Activated CD4-positive, CD25-positive, alpha-beta regulatory T cell treated with anti-CD3 and anti-CD28 coated beads, Interleukin-2, amount 50 U/mL, for 24 hours (primary cell): Measurements from ENCODE around the gene TOMT.
A peak's percentile ranks its signal among the peaks of the same experiment; 100 is the strongest.
"Not testable (repeated sequence)": the region's sequence is repeated elsewhere in the genome, so short reads cannot be mapped to it uniquely, and the experiment has no call there.

ENCODE experiments used
- ATAC-seq, 2 donors: fragments of 150-1000 bp; cut with Tn5 transposase; one replicate each; pipeline ENCODE4 v1.10.0; 2021; ENCODE audit warnings: mild to moderate bottlenecking in 1 of 2, moderate library complexity in 1 of 2

TOMT gene

GRCh38 chr11:72127923-72128322 lies 22.2 kb downstream of the TOMT start:
- no peak for ATAC-seq

- ATAC-seq: no peak
Measured at GRCh38 chr11:72129381-72129780, 23.7 kb downstream of the TOMT start.

DNA sequence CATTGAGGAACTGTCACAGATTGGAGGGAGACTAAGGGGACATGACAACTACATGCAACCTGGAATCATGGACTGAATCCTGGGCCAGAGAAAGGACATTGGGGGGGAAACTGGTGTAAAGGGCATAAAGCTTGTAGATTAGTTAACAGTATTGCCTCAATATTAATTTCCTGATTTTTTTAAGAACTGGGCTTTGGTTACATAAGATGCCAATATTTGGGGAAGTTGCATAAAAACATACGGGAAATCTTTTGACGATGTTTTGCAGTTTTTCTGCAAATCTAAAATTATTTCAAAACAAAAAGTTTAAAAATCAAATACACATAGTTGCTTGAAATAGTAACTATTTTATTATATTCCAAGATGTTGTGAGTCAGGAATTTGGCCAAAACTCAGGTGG lies 26.9 kb downstream of the TOMT start:
- ATAC-seq: no peak

DNA sequence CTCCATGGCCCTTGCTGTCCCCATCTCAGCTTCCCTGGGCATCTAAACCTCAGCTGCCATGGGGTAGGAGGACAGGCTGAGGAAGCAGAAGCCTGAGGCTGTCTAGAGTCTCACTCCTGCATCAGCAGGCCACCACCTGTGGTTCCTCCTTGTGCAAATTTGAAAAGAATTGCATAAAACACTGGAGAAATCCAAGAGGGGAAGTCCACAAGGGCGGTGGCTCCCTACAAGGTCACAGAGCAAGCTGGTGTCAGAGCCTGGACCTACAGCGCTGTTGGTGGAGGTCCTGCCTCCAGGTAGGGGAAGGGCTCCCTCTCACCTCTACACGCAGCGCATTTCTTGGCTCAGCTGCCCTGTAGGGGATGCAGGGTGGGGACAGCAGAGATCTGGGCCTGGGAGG lies 29.7 kb downstream of the TOMT start, which contains the start of gene FOLR3:
Gene FOLR3, plus strand, starts transcription at position 253 of the 400 bp plus-strand sequence. CDS start 228 bp downstream, outside the sequence.
- not testable (repeated sequence) for ATAC-seq

DNA sequence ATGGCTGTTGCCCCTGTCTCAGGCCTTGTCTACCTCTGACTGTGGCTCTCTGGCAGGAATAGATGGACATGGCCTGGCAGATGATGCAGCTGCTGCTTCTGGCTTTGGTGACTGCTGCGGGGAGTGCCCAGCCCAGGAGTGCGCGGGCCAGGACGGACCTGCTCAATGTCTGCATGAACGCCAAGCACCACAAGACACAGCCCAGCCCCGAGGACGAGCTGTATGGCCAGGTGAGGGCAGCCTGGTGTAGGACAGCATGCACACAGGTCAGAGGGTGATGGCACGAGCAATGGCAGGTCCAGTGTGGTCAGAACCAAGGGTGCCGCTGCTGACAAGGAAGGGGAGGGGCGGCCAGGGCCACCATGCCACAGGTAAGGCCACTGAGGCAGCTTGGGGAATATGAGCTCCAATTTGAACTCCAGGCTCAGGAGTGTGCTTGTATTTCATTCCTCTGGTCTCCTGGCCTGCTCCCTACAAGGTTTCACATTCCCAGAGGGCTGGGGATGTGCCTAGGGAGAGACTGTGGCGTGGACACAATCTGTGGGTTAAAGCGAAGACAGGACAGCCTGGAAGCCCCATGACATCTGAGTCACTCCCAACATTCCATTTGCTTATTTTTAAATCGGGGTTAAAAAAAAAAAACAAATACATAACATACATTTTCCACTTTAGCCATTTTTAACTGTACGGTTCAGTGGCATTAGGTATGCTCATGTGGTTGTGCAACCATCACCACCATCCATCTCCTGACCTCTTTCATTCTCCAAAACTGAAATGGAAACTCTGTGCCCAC lies 30.4 kb downstream of the TOMT start:
- no peak for ATAC-seq

DNA sequence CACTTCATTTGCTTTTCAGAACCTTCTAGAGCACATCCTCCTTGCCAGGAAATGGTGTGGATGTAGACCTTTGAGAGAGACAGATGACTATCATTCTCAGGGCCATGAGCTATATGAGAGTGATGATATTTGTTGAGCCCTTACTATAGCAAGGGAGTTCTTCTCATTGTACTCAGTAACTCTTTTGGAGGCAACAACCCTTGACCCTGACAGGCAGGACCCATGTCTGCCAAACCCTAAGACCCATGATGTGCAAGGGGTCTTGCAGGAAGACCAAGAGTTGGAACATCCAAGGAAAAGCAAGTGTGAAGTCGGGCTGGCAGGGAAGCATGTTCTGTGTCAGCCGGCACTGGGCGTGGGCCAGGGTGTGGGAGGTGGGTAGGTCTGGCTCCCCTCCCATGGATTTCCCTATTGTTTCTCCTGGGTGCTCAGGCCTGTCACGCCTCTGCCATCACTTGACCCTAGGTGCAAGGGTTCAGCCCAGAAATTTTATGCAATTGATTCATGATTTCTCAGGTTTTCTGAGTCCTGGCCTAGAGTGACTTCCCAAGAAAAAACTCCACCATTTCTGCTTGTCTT lies 31.0 kb downstream of the TOMT start:
- ATAC-seq: no peak

DNA sequence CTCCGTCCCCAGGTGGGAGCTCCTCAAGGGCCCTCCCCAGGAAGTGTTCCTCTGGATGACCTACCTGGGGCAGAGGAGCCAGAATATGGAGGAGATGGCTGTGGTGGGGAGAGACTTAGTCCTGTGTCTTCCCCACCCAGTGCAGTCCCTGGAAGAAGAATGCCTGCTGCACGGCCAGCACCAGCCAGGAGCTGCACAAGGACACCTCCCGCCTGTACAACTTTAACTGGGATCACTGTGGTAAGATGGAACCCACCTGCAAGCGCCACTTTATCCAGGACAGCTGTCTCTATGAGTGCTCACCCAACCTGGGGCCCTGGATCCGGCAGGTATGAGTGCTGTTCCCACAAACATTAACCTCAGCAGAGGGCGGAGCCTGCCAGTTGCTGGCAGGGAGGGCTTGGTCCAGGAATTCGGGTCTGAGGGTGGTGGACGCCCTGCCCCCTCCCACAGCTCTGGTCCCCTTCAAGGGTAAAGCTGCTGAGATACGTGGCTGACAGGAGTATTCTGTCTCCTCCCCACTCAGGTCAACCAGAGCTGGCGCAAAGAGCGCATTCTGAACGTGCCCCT lies 33.2 kb downstream of the TOMT start:
- ATAC-seq: no peak

DNA sequence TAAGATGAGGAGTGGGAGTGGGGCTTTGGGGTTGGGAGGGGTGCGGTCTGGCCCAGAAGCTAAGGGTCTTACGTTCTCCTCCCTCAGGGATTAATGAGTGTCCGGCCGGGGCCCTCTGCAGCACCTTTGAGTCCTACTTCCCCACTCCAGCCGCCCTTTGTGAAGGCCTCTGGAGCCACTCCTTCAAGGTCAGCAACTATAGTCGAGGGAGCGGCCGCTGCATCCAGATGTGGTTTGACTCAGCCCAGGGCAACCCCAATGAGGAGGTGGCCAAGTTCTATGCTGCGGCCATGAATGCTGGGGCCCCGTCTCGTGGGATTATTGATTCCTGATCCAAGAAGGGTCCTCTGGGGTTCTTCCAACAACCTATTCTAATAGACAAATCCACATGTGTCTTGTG lies 33.8 kb downstream of the TOMT start:
- no peak for ATAC-seq

GRCh38 chr11:72140661-72141060 lies 34.9 kb downstream of the TOMT start:
- no peak for ATAC-seq

- ATAC-seq: peak in 1 of 2 donors; percentile 50
Measured at GRCh38 chr11:72141066-72141465, 35.3 kb downstream of the TOMT start.

DNA sequence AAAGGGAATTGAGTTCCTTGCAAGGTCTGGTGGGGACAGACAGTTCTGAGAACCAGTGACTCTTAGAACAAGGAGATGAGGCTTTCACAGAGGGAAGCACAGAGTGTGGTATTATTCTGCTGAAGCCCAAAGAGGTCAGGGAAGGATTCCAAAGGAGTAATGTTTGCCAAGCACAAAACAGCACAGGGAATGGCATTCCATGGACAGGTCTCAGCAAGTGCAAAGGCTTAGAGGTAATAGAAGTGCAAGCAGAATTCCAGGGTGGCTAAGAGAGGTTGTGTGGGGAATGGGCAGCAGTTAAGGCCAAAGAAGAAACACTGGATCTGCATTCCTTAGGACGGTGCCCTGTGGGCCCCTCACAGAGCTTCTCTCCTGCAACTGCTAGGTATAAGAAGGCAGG lies 36.4 kb downstream of the TOMT start:
- ATAC-seq: not testable (repeated sequence)

DNA sequence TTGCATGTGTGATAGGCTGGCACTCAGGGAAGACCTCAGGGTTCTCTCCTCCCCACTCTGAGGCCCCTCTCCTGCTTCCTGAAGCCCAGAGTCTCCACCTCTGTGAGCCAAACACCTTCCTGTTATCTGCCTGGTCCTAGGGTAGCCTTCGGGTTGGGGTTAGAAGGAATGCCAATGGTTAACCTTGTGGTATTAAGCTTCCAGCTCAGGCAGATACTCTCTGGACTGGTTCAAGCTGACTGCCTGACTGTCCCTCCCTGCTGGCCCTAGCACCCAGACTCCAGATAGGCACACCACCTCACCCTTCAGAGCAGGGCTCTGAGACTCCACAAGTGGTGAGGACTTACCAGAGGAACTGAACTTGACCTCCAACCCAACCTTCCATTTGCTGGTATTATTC lies 36.8 kb downstream of the TOMT start:
- not testable (repeated sequence) for ATAC-seq

DNA sequence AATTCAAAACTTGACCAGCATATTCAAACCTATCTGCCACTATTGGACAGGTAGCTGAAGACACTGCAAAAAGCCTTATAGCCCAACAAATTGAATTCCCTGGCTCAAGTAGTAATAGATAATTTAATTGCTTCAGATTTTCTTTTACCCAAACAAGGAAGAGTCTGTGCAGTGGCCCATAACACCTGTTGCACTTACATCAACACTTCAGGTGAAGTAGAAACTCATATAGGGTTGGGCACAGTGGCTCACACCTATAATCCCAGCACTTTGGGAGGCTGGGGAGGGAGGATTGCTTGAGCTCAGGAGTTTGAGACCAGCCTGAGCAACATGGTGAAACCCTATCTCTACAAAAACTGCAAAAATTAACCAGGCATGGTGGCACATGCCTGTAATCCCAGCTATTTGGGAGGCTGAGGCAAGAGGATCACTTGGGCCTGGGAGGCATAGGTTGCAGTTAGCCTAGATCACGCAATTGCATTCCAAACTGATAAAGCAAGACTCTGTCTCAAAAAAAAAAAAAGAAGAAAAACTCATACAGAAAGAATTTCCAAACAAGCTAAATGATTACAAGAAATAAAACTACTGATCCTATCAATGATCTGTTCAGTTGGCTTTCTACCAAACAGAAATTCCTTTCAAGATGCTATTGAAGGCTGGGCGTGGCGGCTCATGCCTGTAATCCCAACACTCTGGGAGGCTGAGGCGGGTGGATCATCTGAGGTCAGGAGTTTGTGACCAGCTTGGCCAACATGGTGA lies 39.3 kb downstream of the TOMT start:
- no peak for ATAC-seq

DNA sequence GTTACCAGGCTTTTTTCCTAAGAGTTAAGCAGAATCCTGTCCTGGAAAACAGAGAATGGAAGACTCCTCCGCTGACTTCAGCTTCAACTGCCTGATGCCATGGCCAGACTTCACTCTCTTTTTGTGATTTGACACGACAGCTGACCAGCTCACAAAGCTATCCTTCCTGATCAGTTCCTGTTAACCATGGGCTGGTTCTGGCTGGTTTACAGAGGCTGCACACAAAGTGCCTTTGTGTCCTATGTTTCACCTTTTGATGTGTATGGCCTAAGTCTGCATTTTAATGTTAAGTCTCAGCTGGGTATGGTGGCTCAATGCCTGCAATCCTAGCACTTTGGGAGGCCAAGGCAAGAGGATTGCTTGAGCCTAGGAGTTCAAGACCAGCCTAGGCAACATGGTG lies 40.9 kb downstream of the TOMT start:
- ATAC-seq: no peak

DNA sequence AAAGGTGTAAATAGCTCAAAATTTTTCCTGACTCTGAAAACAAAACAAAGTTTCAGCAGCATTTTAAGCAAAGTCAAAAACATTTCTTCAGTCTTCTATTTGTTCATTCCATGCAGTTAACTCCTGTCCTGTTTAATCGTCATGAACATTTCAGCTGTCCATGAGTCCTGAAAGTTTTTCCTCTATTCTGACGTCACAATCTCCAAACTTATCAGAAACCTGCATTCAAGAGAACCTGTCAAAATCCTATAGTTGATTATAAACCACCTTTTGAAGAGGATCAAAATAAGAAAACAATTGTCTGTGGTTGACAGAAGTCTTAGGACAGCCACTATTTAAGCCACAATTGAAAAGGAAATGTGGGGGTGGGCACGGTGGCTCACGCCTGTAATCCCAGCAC lies 45.2 kb downstream of the TOMT start:
- ATAC-seq: no peak

GRCh38 chr11:72153874-72154273 lies 48.1 kb downstream of the TOMT start:
- not testable (repeated sequence) for ATAC-seq

DNA sequence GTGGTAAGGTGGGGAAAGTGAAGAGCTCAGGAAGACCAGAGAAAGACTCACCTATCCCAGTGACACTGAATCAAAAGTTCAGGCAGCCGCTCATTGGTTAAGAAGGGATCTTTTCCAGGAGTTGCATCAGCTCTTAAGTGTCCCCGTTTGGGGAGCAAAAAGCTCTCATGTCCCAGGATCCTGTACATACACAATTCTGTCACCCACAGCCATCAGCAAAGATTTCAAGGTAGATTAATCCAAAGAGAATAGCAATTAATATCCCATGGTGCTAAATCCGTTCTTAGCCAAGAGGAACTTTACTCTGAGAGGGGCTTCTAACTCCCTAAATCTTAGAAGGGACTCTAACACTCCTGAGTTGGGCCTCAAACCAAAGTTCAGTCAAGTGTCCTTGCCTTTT lies 49.1 kb downstream of the TOMT start:
- no peak for ATAC-seq

DNA sequence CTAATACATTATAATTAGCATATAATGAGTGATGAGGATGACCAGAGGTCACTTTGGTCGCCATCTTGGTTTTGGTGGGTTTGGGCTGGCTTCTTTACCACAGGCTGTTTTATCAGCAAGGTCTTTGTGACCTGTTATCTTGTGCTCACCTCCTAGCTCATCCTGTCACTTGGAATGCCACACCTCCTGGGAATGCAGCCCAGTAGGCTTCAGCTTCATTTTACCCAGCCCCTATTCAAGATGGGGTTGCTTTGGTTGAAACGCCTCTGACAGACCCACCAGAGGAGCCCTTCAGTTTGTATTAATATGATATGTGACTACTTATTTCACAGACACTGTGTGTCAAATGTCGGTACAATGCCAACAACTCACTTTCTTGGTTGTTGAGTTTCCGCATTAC lies 50.0 kb downstream of the TOMT start:
- ATAC-seq: no peak

DNA sequence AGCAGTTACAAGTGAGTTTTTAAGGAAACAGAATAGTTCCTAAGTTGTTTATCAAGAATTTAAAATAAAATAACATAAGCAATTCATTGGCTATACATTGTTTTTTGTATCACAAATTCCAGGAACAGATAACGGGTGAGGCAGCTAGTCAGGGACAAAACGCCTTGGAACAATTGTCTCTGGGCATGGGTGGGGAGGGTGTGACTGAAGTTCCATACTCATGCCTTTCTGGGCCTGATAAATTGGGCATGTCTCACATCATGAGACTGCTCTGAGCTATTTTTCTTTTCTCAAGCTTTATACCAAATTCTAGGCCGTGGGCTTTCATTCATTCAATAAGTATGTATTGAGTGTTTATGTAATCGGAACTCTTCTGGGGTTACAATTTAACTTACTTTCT lies 51.4 kb downstream of the TOMT start:
- no peak for ATAC-seq
